Stimulated activated CD8-positive, alpha-beta memory T cell treated with anti-CD3 and anti-CD28 coated beads, Interleukin-7, amount 100 ng/mL, for 4 hours (primary cell): ENCODE measurements around the gene C1S.
A peak's percentile ranks its signal among the peaks of the same experiment; 100 is the strongest.
"Not testable (repeated sequence)": the region's sequence is repeated elsewhere in the genome, so short reads cannot be mapped to it uniquely, and the experiment has no call there.

ENCODE experiments used
- DNase-seq, 2 donors: peaks; one replicate each; pipeline ENCODE4 v3.0.0-alpha.2; 2020; ENCODE audit warnings: low read depth in 2 of 2

The C1S gene

GRCh38 chr12:7102582-7102981, 42.1 kb downstream of the C1S start:
- no peak for DNase-seq

GRCh38 chr12:7103837-7104584, 43.5 kb downstream of the C1S start:
- no peak for DNase-seq

GRCh38 chr12:7106082-7106481, 45.6 kb downstream of the C1S start:
- no peak for DNase-seq

- DNase-seq = not testable (repeated sequence)
These were observed 46.7 kb downstream of the C1S start for GRCh38 chr12:7107181-7107580.

GRCh38 chr12:7107636-7108002, 47.1 kb downstream of the C1S start:
- DNase-seq = no peak

GRCh38 chr12:7108003-7108795, 47.7 kb downstream of the C1S start:
- peak; percentile 50 to 65 for DNase-seq

- DNase-seq = peak; percentile 63 to 69
These were observed 48.5 kb downstream of the C1S start, which contains the start of gene C1RL for GRCh38 chr12:7108796-7109571. C1RL (minus strand) TSS chr12:7109214; CDS start chr12:7109180, 34 bp downstream.

GRCh38 chr12:7109572-7109920, 49.0 kb downstream of the C1S start:
- DNase-seq = no peak

GRCh38 chr12:7110661-7111060, 50.1 kb downstream of the C1S start:
- no peak for DNase-seq

GRCh38 chr12:7112041-7112440, 51.5 kb downstream of the C1S start:
- DNase-seq = no peak

- no peak for DNase-seq
These were observed 52.9 kb downstream of the C1S start for GRCh38 chr12:7113389-7113871.

- DNase-seq = no peak
These were observed 53.5 kb downstream of the C1S start for GRCh38 chr12:7114008-7114407.

- DNase-seq = no peak
These were observed 54.3 kb downstream of the C1S start for GRCh38 chr12:7114851-7115250.

GRCh38 chr12:7116196-7116595, 55.7 kb downstream of the C1S start:
- DNase-seq = no peak

- DNase-seq = no peak
These were observed 56.4 kb downstream of the C1S start for GRCh38 chr12:7116916-7117315.

GRCh38 chr12:7117670-7118069, 57.2 kb downstream of the C1S start:
- DNase-seq = no peak

GRCh38 chr12:7118881-7119280, 58.4 kb downstream of the C1S start:
- DNase-seq = no peak

- DNase-seq = no peak
These were observed 59.6 kb downstream of the C1S start for GRCh38 chr12:7120166-7120565.
